Tibial artery (tissue), 4 donors: ENCODE results near the gene CXCL14.

Experiments
- DNase-seq, 2 donors: peaks; one replicate each; pipeline ENCODE4 v3.0.0-alpha.2; 2019
- H3K27ac ChIP-seq, 2 donors: fragments of 200-600 bp; sonication (generic) in 1 of 2; 1 replicate in 1 of 2; 2 replicates in 1 of 2; pipeline ENCODE4 v1.5.1; 2018 to 2019; ENCODE audit warnings: mild to moderate bottlenecking in 1 of 2
- H3K27me3 ChIP-seq, 2 donors: fragments of 200-600 bp; sonication (generic) in 1 of 2; one replicate each; pipeline versions ENCODE4 v1.5.1 to v1.6.0; 2016 to 2019
- H3K36me3 ChIP-seq, 3 donors: fragments of 200-600 bp; sonication (generic) in 2 of 3; one replicate each; pipeline ENCODE4 v1.5.1; 2016 to 2019; ENCODE audit warnings: mild to moderate bottlenecking in 2 of 3
- H3K4me1 ChIP-seq, 4 donors: fragments of 200-600 bp; sonication (generic) in 2 of 4; 1 replicate in 3 of 4; 2 replicates in 1 of 4; pipeline ENCODE4 v1.5.1; 2016 to 2019
- H3K4me3 ChIP-seq, 2 donors: fragments of 200-600 bp; sonication (generic) in 1 of 2; 1 replicate in 1 of 2; 2 replicates in 1 of 2; pipeline ENCODE4 v1.5.1; 2018 to 2019; ENCODE audit warnings: mild to moderate bottlenecking in 2 of 2
- H3K9me3 ChIP-seq, 3 donors: fragments of 200-600 bp; sonication (generic) in 1 of 3; one replicate each; pipeline ENCODE4 v1.5.1; 2016 to 2019
- intact Hi-C: fragments of 100-400 bp; cut with DNase I; formaldehyde crosslinking; loops from one replicate; pipeline ENCODE4 v1.15.0; 2023; ENCODE audit warnings: low total_unique reads
- TF ChIP-seq, protein P1 (sequence below), 2 experiments: fragments of 200-600 bp in 1 of 2; fragments of 450-650 bp in 1 of 2; IDR thresholded peaks; one replicate each; pipeline ENCODE4 v1.5.1; 2017 to 2019; ENCODE audit warnings: antibody characterized with exemption in 2 of 2, mild to moderate bottlenecking in 1 of 2, moderate library complexity in 1 of 2

CXCL14 gene

DNA sequence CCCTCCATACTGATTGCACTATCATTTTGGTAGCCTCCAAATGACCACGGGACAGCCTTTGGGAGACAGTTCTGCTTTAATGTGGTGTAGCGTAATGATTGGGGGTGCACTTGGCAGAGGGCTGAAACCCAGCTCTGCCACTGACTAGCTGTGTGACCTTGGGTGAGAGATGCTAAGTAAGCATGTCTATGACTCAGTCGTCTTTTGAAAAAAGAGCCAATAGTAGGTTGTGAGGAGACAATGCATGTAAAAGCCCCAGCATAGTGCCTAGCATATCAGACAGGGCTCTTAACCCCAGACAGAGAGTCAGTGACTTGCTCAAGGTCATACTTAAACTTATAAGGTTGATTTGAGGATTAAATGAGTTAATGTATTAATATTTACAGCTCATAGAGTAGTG is 18.0 kb upstream of the CXCL14 start:
- no peaks in the 10 kb centered on the region for H3K9me3 ChIP-seq
- H3K36me3 ChIP-seq: no peaks in the 10 kb centered on the region
- no peak overlapping the region for H3K27ac ChIP-seq
- TF ChIP-seq, protein P1, sequence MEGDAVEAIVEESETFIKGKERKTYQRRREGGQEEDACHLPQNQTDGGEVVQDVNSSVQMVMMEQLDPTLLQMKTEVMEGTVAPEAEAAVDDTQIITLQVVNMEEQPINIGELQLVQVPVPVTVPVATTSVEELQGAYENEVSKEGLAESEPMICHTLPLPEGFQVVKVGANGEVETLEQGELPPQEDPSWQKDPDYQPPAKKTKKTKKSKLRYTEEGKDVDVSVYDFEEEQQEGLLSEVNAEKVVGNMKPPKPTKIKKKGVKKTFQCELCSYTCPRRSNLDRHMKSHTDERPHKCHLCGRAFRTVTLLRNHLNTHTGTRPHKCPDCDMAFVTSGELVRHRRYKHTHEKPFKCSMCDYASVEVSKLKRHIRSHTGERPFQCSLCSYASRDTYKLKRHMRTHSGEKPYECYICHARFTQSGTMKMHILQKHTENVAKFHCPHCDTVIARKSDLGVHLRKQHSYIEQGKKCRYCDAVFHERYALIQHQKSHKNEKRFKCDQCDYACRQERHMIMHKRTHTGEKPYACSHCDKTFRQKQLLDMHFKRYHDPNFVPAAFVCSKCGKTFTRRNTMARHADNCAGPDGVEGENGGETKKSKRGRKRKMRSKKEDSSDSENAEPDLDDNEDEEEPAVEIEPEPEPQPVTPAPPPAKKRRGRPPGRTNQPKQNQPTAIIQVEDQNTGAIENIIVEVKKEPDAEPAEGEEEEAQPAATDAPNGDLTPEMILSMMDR (IDR thresholded peaks at IDR 0.05): no peak
- intact Hi-C loops: no loop called here
- no peak for DNase-seq
- peaks cover 0 to 6% of the 10 kb centered on the region in 2 donors for H3K27me3 ChIP-seq
- no peaks in the 10 kb centered on the region for H3K4me1 ChIP-seq
- no peak overlapping the region for H3K4me3 ChIP-seq

DNA sequence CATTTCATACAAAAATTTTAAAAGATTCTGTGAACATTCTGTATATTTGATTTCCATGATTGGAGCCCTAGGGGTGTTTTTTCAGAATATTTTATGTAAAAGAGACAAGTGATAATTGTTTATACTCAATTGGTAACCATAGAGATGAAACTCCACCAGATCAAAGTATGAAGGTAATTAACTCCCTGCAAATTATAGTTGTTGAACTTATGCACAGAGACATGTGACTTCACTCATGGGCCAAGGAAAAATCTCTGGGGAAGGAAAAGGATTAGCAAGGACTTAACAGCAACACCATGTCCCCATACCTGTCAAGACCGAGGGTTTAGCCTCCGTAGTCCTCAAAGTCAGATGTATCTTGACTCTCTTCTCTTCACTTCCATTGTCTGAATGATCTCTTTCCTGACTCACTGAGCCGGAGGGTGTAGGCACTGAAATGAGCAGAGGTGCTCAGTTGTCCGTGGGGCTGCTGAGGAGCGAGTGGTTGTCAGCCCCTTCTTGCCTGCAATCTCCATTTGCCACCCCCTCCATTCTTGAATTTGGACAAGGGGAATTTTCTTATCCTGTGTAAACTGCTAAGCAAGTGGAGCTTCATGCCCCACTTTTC is 17.5 kb upstream of the CXCL14 start:
- Histone ChIP-seq H3K4me3 (no peak overlapping the region), H3K36me3 (no peaks in the 10 kb centered on the region), H3K9me3 (no peaks in the 10 kb centered on the region), H3K27me3 (peaks cover 0 to 11% of the 10 kb centered on the region in 2 donors), H3K27ac (no peak overlapping the region), H3K4me1 (no peaks in the 10 kb centered on the region)
- intact Hi-C loops: no loop called here
- DNase-seq: no peak
- TF ChIP-seq, protein P1 (IDR thresholded peaks at IDR 0.05): no peak

DNA sequence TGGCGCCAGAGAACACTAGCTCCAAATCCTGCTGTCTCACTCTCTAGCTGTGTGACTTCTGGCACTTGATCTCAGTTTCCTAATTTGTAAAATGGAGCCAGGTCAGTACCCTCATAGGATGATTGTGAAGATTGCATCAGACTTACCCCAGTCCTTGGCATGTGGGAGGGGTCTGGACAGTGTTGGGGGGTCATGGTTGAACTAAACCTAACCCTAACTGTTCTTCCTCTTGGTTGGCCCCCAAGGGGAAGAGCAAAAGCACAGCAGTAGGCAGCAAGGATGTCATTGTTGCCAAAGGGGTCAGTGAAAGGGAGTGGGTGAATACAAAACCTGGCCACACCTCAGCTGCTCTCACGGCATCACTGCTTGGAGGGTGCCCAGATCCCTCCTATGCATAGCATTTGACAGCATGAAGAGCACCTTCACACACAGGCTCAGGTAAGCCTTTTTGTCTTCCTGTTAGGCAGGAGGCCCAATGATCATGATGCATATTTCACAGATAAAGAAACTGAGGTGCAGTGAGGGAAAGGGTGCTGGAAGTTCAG is 15.7 kb upstream of the CXCL14 start:
- peaks cover 0 to 17% of the 10 kb centered on the region in 2 donors for H3K27me3 ChIP-seq
- no peaks in the 10 kb centered on the region for H3K9me3 ChIP-seq
- H3K36me3 ChIP-seq: no peaks in the 10 kb centered on the region
- intact Hi-C loops: no loop called here
- no peak for DNase-seq
- H3K4me1 ChIP-seq: no peaks in the 10 kb centered on the region
- H3K27ac ChIP-seq: no peak overlapping the region
- H3K4me3 ChIP-seq: no peak overlapping the region
- TF ChIP-seq, protein P1 (IDR thresholded peaks at IDR 0.05): no peak

DNA sequence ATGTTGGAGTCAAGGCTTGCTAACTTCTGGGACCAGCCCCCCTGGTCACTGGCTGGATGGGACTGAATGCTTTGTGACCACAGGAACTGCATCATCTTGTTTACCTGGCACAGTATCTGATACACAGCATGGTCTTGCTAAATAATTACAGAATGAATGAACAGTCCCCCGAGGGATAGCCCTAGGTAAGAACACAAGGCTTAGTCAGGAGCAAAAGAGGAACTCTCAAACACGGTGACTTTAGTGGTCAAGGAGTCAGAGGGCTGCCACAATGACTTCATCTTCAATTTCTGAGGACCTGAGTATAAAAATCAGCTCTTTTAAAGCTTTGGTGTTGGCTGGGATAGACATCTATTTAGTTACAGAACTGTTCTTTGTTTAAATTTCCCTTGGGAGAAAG is 15.1 kb upstream of the CXCL14 start:
- no peak for DNase-seq
- Histone ChIP-seq H3K4me1 (no peaks in the 10 kb centered on the region), H3K4me3 (no peak overlapping the region), H3K36me3 (no peaks in the 10 kb centered on the region), H3K27ac (no peak overlapping the region), H3K9me3 (no peaks in the 10 kb centered on the region), H3K27me3 (peaks cover 0 to 17% of the 10 kb centered on the region in 2 donors)
- intact Hi-C loops: no loop called here
- TF ChIP-seq, protein P1 (IDR thresholded peaks at IDR 0.05): no peak

DNA sequence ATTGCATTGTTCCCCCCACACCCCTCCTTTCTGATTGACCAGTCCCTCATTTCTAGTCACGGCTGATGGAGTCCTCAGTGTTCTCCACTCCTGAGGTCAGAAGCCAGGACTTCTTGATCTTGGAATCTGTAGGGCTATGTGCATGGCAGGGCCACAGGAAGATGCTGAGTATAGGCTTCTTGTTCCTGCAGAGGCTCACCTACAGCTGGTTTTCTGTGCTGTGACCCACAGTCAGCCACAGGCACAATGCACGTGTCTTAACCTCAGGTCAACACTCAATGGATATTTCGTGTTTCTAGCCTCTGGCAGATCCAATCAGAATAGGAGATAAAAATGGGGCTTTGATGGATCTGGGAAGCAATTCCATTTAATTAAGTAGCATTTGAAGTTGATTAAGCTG is 14.3 kb upstream of the CXCL14 start:
- no peak for DNase-seq
- TF ChIP-seq, protein P1 (IDR thresholded peaks at IDR 0.05): no peak
- intact Hi-C loops: no loop called here

More for the DNA sequence above, 14.3 kb upstream of the CXCL14 start:
- peaks cover 0 to 17% of the 10 kb centered on the region in 2 donors for H3K27me3 ChIP-seq
- H3K27ac ChIP-seq: no peak overlapping the region
- H3K4me3 ChIP-seq: no peak overlapping the region
- H3K4me1 ChIP-seq: no peaks in the 10 kb centered on the region
- no peaks in the 10 kb centered on the region for H3K36me3 ChIP-seq
- no peaks in the 10 kb centered on the region for H3K9me3 ChIP-seq
